Endothelial cell of hepatic sinusoid (primary cell): ENCODE results near the gene CAMKV.

Experiments
- in situ Hi-C: cut with HindIII; loops from 2 replicates; pipeline ENCODE4 v1.10.0; 2017; ENCODE audit warnings: low sequenced_read_pairs

Gene CAMKV

DNA sequence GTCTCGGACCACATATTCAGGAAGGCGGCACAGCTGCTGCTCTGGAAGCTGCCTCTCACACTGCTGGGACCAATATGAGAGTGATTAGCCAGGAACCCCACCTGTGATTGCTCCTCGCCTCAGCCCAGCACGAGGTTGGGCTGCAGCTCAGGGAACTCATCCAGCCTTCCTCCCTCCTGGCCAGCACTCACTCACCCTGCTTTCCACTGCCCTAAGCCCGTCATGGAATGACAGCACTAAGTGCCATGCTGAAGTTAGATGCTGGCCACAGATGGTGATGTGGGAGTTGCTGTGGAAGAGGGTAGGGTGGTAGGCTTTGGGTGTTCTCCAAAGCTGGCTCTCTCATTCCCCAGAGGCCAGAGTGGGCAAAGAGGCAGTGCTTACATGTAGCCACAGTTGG lies 26.6 kb upstream of the CAMKV start:
- in situ Hi-C loops: no loop called here

- in situ Hi-C loops: no loop called here
Measured at GRCh38 chr3:49895791-49896190, 26.1 kb upstream of the CAMKV start.

DNA sequence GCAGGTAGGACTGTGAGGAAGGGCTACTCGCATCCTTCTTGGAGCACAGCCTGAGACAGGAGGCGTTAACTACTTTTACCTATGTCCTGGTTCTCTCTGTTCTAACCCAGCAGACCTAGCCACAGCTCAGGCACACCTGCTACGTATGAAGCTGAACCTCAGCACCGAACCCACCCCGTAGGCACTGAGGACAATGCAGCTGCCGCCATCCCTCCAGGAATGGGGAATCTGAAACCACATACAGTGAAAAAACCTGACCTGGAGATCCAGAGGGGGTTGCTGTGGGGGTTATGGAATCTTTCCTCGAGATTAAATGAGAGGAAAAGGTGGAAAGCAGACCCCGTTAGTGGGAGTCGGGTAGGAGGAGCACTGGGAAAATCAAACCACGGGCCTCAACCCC lies 19.6 kb upstream of the CAMKV start:
- in situ Hi-C loops: no loop called here

DNA sequence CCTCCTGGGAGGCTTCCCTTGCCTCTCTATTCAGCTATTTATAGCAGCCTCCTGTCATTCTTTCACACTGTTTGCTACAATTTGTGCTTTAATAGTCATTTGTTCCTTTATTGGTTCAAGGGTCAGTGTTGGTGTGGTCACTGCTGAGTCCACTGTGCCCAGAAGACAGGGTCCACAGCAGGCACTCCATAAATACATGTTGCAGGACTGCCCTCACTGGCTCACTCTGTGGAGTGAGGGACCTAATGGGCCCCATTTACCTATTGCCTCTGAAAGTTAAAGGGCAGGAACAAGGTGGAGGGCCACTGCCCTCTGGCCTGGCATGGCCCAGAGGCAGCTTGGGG lies 17.2 kb upstream of the CAMKV start:
- in situ Hi-C loops: no loop called here

- in situ Hi-C loops: no loop called here
Measured at GRCh38 chr3:49883998-49884397, 14.3 kb upstream of the CAMKV start.

GRCh38 chr3:49882166-49882565 lies 12.5 kb upstream of the CAMKV start:
- in situ Hi-C loops: no loop called here

GRCh38 chr3:49880581-49881315 lies 11.0 kb upstream of the CAMKV start:
- in situ Hi-C loops: no loop called here

DNA sequence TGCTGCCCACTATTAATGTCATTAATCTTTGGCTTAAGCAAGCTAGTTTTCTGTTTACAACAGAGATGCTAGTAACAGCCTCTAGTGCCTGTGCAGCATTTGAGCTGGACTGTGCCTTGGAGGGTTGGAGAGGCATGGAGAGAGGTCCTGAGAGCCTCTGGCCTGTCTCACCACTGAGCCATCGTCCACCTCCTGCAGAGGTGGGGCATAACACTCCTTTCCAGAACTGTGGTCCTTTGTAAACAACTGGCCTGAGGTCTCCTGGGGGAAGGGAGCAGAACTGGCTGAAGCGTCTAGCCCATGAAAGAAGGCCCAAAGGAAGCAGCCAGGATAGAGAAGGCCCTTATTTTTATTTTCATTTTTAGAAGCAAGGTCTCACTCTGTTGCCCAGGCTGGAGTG lies 10.0 kb upstream of the CAMKV start:
- in situ Hi-C loops: no loop called here

DNA sequence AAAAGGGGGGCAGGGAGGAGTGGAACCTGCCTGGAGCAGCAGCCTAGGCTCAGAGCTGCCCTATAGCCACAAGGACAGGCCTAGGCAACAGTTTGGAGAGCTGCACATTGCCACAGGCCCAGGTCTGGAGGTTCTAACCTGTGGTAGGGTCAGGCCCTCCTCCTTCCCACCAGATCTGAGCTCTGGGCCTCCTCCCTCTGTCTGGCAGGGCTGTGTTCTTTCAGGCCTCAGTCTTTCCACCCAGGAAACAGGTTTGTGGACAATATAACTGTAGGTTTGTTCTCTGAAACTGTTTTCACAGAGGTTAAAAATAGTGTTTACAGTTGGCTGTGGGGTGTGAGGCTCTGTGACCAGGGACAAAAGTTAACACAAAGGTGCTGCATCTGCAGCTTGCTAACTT lies 9.0 kb upstream of the CAMKV start:
- in situ Hi-C loops: no loop called here

DNA sequence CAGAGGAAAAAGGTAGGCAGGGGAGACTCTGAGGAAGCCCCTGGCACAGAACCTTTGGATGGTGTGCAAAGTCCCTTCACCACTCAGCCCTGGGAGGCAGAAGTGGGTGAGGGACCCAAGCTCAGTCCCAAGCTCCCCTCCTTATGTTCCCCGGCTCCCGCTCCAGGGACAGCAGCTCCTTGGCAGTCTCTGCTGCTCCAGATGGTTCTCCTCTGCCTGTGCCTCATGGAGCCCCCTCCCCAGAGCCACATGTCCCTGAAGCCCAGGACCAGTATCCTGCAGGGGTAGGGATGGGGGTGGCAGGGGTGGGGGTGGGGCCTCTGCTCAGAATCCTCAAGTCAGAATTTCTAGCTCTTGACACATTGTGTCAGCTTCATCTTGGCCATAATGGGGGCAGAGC lies 8.0 kb upstream of the CAMKV start:
- in situ Hi-C loops: no loop called here

DNA sequence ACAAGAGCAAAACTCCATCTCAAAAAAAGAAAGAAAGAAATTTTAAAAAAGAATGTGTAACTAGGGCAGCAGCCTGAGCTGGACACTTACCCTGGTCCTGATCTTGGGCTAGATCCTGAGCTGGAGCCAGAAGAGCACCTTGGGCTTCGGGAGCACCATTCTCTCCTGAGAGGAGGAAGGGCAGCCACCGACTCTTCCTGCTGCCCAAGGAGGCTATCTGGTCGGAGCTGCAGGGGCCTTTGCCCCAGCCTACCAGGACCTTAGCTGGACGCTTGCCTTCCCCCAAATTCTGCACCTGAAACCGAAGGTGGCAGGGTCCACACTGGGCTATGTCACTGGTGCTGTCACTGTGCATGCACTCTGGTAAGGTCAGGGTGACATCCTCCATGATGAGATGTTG lies 6.9 kb upstream of the CAMKV start:
- in situ Hi-C loops: no loop called here

DNA sequence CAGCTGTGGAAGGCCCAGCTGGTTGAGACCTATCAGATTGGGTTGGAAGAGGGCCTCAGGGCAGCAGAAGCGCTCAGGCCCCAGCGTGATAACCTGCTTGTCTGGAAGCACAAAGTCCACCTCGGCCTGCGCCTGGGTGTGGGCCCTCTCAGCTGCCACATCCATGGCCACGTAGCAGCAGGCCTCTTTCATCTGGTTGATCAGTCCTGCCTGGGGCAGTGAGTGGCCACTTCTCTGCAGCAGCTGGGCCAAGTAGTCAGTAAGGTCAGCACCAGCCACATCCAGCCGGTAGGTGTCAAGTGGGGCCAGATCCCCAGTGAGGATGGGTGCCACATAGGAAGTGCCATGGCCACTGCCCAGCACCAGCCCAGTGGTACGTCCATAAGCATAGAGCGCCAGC lies 3.9 kb upstream of the CAMKV start:
- in situ Hi-C loops: loop anchor here (25.0 kb wide), 2 partner anchors 89 to 164 kb away; no protein-coding TSS in a partner anchor

DNA sequence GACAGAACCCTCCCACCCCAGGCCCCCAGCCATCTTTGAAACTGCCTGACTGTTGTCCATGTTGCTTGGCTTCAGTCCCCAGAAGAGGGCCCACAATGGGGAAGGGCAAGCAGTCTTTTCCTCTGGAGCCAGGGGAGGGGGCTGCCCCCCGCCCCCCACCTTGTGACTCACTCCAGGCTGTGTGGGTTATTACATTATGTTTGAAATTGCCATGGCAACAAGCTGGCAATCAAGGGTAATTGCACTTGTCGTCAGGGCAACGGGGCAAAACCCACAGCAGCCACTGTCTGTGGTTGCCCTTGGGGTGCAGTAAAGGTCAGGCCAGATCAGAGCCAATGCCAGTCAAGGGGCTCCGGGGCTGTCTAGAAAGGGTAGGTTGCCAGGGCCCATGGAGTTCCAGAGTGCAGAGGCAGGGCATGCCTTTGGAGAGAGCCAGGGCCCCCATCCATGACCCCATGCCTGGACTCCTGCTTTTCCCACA lies 3.1 kb upstream of the CAMKV start:
- in situ Hi-C loops: loop anchor here (25.0 kb wide), 2 partner anchors 89 to 164 kb away; no protein-coding TSS in a partner anchor

- in situ Hi-C loops: loop anchor here (25.0 kb wide), 2 partner anchors 91 to 166 kb away; no protein-coding TSS in a partner anchor
Measured at GRCh38 chr3:49871531-49872153, 1.9 kb upstream of the CAMKV start.

- in situ Hi-C loops: loop anchor here (10.0 to 25.0 kb wide), 5 partner anchors 93 to 316 kb away; no protein-coding TSS in a partner anchor
Measured at GRCh38 chr3:49868862-49869466, 742 bp downstream of the CAMKV start.

- in situ Hi-C loops: loop anchor here (10.0 to 25.0 kb wide), 5 partner anchors 93 to 317 kb away; no protein-coding TSS in a partner anchor
Measured at GRCh38 chr3:49867871-49868321, 1.8 kb downstream of the CAMKV start.

GRCh38 chr3:49867400-49867799 lies 2.3 kb downstream of the CAMKV start:
- in situ Hi-C loops: loop anchor here (10.0 to 25.0 kb wide), 5 partner anchors 93 to 317 kb away; no protein-coding TSS in a partner anchor

GRCh38 chr3:49865198-49865784 lies 4.4 kb downstream of the CAMKV start:
- in situ Hi-C loops: loop anchor here (10.0 to 25.0 kb wide), 5 partner anchors 90 to 320 kb away; no protein-coding TSS in a partner anchor

DNA sequence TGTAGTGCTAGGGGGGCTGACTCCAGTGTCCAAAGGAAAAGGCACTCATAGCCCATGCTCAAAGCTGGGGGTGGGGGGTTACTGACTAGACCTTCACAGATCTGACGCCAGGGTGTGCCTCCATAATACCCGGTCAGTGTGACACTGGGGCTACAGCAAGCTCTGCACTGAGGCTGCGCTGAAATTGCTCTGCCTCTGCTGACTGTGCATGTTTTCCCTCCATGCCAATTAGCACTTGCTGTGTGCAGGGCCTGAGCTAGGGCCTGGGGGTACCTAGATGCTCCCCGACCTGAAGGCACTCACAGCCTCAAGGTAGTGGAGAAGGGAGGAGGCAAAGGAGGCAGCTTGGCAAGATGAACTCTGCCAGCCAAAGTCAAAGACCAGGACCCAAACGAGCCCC lies 5.2 kb downstream of the CAMKV start:
- in situ Hi-C loops: loop anchor here (10.0 to 25.0 kb wide), 5 partner anchors 90 to 320 kb away; no protein-coding TSS in a partner anchor

DNA sequence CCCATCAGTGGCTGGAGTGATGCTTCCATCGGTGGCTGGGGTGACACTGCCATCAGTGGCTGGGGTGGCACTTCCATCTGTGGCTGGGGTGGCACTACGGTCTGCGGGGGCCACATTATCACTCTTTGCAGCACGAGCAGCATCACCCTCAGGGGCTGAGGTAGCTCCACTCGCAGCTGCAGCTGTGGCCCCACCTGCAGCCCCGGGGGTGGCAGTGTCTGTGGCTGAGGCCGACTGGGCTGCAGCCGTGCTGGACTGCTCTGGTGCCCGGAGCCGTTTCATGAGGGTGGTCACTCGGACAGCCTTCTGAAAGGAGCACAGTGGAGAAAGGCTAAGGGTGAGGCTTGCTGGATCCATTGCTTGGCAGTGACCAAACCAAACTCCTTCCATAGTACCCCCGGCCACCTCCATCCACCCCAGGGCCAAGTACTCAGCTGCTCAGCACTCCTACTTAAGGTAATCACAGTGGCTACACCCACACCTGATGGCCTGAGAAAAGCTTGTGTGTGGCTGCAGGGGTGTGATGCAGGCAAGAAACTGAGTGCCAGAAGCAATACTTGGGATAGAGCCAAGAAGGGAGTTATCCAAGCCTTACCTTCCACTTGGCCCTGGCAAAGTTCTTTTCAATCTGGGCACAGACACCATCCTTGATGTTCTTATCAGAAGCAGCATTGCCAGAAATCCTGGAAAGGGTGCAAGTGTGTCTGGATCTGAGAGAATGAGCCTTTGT lies 10.0 kb downstream of the CAMKV start:
- in situ Hi-C loops: loop anchor here (10.0 to 25.0 kb wide), 5 partner anchors 85 to 325 kb away; no protein-coding TSS in a partner anchor
